Heart left ventricle (tissue), 13 donors: ENCODE measurements around the gene ECT2.

Source experiments
- POLR2A ChIP-seq, 2 donors: fragments of 450-650 bp; IDR thresholded peaks; one replicate each; pipeline ENCODE4 v1.6.1; 2017; ENCODE audit warnings: antibody characterized with exemption in 2 of 2, mild to moderate bottlenecking in 2 of 2, moderate library complexity in 2 of 2
- TF ChIP-seq, protein P1 (sequence below), 12 donors: fragments of 200-600 bp; sonication (generic) in 4 of 12; IDR thresholded peaks; one replicate each; pipeline versions ENCODE4 v1.5.0 to v1.8.0; 2018 to 2022; ENCODE audit warnings: antibody characterized with exemption in 12 of 12, mild to moderate bottlenecking in 5 of 12
- donor health status: ischemic (EF 13 %, LVEDD 7.1; RV severe dilation, severe dysfunction).
- donor health status: DM: no; HTN: yes; CAD: no.
- donor health status: DM: no; HTN: no; CAD: no.
- donor health status: ischemic (EF 25% LVEDD 6.9; RV normal size, moderate dysfunction).
- donor health status: ischemic (EF 25% LVEDD 5.7; RV mildly dilated, moderate dysfunction).
- donor health status: ischemic (EF 35%, LVEDD 5.7; RV mildly dilated, moderate dysfunction).
- donor health status: nonischemic (EF 11% LVEDD 7.7; RV severe dilation, severe dysfunction).
- donor health status: DM: yes; HTN: yes; CAD: no.
- donor health status: PGD.
- donor health status: ischemic (EF 29% LVEDD 5.4; RV normal size, mild dysfunction).
- donor health status: nonischemic (EF 23%, LVEDD 6.1; RV moderate dilation, normal function).

DNA sequence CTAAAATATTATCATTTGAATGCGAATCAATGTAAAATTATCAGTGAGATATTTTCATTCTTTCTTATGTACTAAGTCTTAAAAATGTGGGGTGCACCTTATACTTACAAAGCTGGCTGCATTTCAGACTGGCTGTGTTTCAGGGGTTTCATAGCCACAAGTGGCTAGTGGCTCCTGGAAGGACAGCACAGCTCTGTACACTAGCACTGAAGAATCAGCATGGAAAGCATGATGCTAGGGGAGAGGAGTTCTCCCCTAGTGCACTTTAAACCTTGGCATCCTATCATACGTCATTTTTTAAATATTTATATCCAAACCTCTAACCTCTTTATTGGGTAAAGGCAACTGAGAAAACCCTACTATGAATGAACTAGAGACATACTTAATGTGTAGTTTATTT, 66.4 kb downstream of the ECT2 start:
- TF ChIP-seq, protein P1, sequence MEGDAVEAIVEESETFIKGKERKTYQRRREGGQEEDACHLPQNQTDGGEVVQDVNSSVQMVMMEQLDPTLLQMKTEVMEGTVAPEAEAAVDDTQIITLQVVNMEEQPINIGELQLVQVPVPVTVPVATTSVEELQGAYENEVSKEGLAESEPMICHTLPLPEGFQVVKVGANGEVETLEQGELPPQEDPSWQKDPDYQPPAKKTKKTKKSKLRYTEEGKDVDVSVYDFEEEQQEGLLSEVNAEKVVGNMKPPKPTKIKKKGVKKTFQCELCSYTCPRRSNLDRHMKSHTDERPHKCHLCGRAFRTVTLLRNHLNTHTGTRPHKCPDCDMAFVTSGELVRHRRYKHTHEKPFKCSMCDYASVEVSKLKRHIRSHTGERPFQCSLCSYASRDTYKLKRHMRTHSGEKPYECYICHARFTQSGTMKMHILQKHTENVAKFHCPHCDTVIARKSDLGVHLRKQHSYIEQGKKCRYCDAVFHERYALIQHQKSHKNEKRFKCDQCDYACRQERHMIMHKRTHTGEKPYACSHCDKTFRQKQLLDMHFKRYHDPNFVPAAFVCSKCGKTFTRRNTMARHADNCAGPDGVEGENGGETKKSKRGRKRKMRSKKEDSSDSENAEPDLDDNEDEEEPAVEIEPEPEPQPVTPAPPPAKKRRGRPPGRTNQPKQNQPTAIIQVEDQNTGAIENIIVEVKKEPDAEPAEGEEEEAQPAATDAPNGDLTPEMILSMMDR (IDR thresholded peaks at IDR 0.05) = no peak
- TF ChIP-seq POLR2A (IDR thresholded peaks at IDR 0.05) = no peak
